HG03354 (cell line): ENCODE measurements around the gene CMKLR1.

Source experiments
- ATAC-seq: cut with Tn5 transposase; IDR thresholded peaks from one replicate; pipeline ENCODE4 v1.9.1; 2021; ENCODE audit warnings: mild to moderate bottlenecking; ENCODE audit not compliant: unreplicated experiment, poor library complexity, severe bottlenecking

CMKLR1 gene

DNA sequence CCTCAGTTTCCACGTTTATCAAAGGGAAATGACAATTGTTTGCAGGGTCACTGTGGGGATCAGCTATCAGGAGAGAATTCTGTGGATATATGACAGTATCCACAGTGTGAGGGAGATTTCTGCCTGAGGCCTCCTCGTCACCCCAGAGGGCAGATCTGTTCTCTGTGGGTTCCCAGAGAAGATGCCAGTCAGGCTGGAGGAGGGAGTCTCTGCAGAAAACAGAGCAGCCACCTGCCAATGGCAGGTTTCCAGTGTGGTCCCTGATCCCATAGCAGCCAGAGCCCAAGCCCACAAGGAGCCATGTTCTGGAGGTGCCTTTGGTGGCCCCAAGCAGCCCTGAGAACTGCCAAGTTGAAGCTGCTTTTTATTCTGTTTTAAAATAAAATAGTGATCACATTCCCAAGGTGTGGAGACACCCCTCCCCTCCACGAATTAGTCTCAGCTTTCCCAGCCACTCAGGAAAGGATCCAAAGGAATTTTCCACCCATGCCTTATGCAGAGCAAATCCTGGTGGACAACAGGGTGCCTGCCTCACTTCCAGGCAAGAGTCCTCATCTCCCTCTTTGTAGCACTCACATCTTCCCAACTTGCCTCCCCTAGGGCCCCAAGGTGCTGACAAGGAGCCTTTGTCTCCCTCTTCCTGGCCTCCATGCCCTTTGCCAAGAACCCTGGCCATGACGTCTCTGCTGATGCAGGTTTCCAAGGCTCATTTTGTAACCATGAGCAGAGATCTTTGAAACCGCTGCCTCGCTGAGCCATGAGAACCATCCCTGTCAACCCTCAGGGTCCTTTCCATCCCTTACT, 20.4 kb downstream of the CMKLR1 start:
- no peak for ATAC-seq

DNA sequence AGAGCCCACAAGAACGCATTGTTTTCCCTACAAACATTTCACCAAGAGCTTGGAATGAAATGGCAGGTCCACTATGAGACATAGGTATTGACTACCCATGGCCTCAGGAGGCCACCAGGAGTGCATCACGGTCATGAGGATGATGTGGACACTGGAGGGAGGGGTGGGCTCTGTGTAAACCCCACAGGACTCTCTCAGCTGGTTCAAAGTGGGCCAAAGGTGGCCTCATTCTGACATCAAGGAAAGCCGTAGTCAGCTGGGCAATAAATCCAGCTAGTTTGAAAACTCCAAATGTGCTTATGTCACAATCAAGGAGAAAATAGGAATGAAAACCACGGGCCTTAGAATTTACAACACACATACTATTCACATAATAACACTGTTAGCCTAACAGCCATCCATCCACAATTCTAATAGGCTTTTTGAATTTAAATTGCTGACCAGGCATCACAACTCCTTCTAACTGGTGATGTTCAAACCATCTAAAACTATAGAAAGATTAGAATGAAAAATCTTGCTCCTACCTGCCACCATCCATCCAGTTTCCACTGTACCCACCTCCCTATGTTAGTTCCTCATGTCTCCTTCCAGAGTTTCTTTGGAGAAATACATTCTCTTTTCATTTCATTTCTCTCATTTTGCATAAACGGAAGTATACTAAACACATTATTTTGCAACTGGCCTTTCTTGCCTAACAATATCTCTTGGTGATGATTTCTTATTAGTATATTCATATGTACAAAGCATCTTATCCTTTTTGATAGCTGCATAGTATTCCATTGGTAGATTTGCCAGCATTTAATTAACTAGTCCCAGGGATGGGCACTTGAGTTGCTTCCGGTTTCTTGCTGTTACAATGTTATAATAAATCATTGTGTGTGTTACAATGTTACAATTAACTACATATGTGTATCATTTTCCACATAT, 21.5 kb downstream of the CMKLR1 start:
- no peak for ATAC-seq

DNA sequence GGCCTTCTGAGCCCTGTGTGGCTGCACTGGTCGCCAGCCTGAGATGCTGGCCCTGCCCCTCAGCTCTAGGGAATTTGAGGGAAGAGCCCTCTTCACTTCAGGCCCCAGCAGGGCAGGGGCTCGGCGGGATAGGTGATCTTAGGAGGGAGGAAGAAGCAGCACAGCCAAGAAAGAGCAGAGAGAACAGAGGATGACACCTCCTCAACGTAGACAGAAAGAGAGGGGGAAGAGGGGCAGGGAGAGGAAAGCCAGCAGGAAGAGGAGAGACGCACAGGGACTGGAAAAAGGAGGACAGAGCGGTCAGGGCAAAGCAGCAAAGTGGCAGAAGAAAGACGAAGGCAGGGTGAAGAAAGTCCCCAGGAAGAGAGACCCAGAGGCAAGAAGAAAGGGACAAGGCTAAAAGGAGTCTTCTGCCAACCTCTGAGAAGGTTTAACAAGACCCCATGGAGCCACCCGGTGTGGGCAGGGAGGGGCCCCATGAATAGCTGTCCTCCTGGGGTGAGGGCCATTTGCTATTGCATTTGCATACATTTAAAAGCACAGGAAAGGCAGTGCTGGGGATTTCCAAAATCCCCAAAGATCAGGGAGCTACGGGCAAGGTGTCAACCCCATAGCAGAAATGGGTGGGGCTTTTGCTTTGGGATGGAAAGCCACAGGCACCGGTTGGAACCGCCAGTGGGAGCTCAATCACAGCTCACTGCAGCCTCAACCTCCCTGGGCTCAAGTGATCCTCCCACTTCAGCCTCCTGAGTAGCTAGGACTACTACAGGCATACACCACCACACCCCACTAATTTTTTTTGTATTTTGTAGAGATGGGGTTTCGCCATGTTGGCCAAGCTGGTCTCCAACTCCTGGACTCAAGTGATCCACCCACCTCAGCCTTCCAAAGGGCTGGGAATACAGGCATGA, 22.7 kb downstream of the CMKLR1 start:
- ATAC-seq: no peak

DNA sequence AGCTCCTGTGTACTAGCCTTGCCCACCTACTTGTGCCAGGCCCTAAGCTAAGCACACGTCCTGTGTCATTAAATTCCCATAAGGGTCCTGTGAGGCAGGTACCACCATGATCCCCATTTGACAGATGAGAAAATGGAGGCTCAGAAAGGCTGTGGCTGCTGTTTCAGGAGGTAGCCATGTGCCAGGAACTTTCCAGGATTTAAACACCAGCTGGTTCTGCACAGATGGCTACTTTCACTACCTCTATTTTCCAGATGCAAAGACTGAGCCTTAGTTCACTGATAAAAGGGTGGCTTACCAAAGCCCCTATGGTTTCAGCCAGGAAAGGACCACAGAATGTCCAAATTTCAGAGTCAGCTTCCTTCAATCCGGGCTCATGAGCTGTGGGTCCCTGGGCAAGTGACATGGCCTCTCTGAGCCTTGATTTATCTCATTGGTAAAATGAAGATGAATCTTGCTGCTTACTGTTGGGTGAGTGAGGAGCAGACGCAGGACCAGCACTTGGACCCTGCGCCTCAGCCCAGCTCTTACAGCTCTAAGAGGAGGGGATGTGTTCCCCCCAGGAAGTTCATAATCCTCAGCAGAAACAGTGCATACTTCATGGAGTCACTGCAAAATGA, 23.5 kb downstream of the CMKLR1 start:
- no peak for ATAC-seq

DNA sequence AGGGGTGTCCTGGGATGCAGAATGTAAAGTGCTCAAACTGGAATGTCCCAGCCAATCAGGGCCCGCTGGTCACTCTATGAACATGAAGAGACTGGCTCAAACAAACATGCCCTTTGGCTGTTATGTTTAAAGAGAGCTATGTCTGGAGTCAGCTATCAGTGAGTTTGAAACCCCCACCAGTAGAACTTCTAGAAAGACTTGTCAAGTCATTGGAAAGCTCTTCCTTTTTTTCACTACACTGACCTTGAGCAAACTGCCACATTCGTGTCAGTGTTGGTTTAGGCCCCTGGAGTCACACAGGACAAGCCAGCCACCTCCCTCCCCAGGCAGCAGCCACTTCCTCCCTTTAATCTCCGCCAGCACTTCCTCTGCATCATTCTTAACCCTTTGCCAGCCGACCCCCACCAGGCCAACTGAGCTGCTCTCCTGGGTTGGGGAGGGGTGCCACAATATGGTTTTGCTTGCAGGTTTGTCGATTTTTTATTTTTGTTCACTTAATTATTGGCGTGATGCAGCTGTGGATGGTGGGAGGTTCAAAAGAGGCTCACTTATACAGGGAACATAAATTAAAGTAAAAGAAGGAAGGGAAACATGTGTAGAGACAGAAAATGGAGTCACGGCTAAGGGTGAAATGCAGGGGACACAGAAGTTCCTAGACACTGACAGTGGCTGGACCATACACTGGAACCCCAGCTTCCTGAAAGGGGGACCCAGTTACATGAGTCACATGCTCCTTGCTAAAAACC, 25.3 kb downstream of the CMKLR1 start:
- ATAC-seq: no peak

DNA sequence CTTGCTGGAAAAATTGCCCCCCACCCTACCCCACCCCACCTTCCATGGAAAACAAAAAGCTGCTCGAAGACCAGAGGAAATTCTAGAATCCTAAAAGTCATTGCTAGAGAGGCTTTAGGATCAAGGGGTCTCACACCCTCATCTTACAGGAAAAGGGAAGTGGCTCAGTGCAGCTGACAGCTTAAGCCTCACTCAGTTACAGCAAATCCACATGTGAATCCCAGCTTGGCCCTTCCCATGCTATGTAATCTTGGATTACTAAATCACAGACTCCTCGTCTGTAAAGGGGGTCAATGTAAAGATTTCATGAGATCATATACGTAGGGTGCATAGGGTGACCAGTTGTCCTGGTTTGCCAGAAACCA, 25.9 kb downstream of the CMKLR1 start:
- ATAC-seq: no peak

DNA sequence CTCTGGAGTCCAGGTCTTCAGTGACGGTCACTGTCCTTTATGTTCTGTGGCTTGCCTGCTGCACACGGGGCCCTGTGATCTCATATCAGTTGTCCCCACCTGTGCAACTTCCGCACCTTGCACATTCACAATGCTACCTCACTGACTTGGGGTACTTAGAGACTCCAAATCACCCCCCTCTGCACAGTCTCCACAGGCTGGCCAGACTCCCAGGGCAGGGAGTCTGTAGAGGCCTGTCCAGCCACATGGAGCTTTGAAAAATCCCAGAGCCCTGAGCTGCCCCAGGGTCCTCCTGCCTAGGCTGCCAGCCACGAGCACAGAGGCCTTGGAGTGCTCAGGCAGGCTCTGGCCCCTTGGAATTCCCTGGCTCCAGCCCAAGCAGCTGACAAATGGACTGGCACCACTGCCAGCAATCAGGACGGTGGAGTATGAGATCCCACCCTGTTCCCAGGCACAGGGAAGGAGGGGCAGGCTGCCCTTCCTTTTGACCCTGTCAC, 26.4 kb downstream of the CMKLR1 start:
- no peak for ATAC-seq

DNA sequence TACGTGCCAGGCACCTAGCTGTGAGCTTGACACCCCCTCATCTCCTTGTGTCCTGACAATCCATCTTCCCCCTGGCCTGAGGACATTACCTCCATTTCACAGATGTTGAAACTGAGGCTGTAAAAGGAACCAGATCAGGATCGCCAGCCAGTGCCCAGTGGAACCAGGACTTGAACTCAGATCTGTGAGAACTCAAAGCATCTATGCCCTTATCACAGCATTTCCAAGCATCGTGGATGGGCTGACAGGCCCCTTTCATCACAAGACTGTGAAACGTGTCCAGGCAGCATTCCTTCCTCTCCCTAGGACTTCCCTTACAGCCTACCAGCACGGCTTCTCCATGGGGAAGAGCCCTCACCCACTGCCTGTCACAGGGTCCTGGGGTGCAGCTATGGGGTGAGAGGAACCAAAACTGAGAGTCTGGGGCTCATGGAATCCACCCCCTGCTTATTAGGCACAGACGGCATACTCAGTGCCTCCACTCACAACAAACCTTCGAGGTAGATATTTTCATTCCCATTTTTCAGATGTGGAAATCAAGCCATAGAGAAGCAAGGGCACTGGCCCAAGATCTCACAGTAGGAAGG, 26.9 kb downstream of the CMKLR1 start:
- no peak for ATAC-seq

DNA sequence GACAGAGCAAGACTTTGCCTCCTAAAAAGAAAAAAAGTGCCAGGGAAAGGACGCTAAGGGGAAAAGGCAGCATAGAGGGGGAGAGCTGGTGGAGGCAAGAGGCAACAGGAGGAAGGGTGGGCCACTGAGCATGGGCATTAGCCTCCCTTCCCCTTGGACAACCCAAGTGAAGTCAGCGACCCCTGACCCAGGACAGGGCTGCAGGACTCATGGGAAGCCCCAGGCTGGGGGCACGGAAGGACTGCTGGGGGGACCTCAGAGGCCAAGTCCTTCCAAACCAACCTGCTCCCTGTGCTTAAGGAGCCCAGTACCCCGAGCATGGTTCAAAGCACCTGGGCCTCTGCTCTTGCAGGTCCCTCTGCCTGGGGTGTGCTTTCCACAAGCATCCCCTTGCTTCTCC, 27.5 kb downstream of the CMKLR1 start:
- ATAC-seq: no peak

DNA sequence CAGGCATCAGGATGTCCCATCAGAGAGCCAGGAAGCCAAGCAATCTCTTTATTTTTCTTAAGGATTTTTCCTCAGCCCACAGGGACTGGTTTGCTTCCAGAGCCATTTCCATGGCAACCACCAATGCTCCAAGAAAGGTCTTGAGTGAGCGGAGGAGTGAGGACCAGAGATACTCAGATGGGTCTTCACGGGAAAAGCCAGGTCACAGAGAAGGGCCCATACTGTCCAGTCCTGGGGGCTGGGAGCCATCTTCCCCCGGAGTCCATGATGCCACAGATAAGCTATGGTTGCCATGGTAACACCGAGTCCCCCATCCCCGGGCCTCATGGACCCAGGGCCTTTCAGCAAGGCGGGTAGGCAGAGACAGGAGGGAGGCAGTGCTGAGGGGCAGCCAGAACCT, 28.6 kb downstream of the CMKLR1 start:
- ATAC-seq: no peak

DNA sequence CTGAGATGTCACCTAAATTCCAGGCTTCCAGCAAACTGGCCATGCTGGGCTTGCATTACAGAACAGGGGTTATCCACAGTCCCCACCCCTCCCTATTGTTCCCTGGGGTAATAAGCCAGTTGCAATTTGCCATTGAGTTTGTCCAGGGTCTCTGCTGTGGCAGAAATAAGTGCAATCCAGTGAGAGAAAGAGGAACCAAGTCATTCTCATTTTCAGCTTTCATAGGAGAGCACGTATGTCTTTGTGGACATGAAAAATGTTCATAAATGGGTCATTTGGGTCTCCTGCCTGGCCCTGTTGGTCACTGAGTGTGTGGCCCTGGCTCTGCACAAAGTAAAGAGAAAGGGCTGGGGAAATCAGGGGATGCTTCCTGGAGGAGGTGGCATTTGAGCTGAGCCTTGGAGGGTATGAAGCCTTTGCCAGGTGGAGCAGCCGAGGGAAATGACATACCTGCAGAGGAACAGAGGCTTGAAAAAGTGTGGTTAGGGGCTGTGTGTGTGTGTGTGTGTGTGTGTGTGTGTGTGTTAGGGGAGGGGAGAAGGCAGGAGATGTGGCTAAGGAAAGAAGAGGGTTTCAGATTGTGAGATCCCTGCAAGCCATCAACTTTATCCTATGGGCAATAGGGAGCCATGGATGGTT, 29.3 kb downstream of the CMKLR1 start:
- ATAC-seq: no peak

DNA sequence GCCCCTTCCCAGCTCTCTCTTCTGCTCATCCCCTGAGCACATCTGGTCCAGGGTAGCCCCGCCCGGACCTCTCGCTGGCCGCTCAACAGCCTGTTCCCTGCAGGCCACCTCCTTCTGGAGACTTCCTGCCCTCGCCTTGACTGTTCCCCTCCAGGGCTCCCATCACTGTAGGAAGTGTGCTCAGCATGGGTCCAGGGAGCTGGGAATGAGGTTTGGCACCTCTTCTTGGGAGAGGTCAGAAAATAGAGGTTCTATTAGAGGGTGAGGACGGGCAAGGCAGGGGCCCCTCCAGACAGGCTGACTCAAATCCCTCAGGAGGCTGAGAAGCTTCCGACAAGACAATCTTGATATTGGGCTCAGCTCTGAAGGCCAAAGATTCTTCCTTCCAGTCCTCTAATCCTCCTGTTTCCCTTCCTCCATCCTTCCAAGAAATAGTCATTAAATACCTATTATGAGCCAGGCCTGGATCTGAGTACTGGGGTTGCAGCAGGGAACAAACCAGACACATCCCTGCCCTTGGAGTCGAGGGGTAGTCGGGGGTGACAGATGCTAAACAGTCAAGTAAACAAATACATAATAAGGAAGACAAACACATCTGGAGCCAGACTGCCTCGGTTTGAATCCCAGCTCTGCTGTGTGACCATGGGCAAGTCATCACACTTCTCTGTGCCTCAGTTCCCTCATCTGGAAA, 30.6 kb downstream of the CMKLR1 start:
- ATAC-seq: no peak

DNA sequence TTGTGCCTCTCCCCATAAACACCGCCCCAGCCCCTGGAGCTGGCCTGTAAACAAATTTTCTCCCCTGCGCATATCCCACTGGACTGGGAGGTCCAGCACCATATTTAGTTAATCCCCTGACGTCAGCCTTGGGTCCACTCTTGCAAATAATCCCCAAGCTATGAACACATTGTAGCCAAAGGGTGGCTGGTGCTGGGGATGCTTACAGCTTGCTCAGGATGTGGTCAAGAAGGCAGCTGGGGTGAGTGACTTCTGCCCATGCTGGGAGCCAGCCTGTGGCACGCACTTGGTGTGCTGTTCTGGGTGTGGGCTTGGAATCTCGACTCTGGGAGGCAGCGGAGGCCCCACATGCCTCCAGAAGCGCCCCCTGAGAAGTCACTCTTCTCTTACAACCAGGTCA, 32.1 kb downstream of the CMKLR1 start:
- ATAC-seq: no peak

DNA sequence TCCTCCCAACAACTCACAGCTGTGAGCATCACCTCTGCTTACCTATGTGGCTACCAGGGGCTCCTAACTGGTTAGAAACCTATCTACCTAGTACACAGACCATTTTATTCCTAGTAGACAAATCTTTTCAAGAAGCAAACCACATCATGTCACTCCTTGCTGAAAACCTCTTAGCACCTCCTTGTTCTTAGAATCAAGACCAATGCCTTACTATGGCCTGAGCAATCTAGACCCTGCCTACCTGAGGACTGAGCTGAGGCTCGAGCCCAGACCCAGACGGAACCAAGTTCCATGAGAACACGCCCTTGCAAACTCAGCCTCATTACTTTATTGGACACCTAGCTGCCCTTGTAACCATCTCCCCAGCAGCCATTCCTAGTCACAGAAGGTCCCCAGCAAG, 32.6 kb downstream of the CMKLR1 start:
- ATAC-seq: no peak

DNA sequence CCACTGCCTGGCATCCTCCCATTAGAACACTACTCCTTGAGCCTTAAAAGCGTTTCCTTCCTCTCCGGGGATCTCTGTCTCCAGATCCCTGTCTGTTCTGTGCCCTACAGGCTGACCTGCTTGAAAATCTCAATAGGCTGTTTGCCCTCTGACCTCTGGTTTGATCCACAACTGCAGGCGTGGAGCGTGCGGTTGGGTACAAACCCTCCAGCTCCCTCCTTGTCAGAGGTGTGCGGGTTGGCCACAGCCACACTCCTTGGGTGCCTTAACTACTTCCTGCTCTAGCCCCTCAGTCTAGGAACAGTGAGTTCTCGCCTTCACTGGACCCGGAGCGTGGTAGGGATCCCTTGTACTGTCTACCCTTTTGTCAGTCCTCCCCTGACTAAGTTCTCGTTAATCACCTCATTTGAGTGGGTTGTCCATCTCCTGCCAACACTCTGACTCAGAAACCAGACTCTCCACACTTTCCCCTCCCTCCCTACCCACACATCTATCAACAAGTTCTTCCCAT, 33.1 kb downstream of the CMKLR1 start:
- no peak for ATAC-seq

DNA sequence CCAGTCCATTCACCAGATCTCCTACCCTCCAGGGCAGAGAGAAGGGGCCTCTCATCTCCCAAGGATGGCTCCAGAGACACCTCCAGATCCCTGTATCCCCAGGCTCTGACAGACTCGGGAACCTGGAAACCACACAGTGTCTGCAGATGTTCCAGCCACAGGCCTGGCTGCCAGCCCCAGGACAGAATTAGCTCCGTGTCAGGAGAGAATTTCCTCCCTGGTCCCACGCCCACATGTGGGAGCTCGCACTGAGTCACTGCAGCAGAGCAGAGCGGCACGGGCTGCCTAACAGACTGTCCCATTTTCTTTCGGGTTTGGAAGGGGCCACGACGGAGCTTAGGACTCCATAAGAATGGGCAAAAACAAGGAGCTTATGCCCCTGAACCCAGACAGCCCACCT, 33.6 kb downstream of the CMKLR1 start:
- ATAC-seq: no peak

DNA sequence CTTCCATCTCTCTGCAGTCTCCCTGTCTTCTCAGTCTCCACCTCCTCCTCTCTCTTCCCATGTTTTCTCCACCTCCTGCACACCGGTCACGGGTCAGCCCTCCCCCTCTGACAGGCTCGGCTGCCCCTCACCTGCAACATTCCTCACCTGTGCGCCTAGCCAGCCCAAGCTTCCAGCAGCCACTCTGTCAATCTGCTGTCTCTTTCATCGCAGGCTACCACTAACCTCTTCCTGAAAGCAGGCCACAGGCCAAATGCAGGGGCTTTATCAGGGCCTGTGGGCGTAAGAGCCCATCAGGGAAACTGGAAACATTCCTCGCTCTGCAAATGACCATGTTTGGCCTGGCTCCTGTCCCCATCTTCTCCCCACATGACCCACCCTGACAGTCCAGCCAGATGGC, 34.5 kb downstream of the CMKLR1 start:
- no peak for ATAC-seq
